HepG2 (cell line): ENCODE results near the gene NFKB2. TPM values are rescaled to one million over a fixed set of nuclear protein-coding genes. Genes with fewer than 3 reads are reported as not detected.

Experiments
- ARNTL ChIP-seq: sonication (generic); formaldehyde crosslinking; IDR thresholded peaks from 2 replicates; pipeline ENCODE4 v1.4.0; 2020; ENCODE audit warnings: mild to moderate bottlenecking, missing genetic modification reagents
- DPF2 ChIP-seq: sonication (generic); formaldehyde crosslinking; IDR thresholded peaks from 2 replicates; pipeline ENCODE4 v1.4.0; 2020; ENCODE audit warnings: mild to moderate bottlenecking, low read depth, missing genetic modification reagents, borderline replicate concordance
- HNRNPLL ChIP-seq: fragments of 200-400 bp; formaldehyde crosslinking; IDR thresholded peaks from 2 replicates; pipeline ENCODE4 v1.6.1; 2017; ENCODE audit warnings: mild to moderate bottlenecking, low read depth, low read length; ENCODE audit not compliant: poor library complexity, severe bottlenecking
- MBD4 ChIP-seq: IDR thresholded peaks from 2 replicates; pipeline ENCODE4 v1.6.1; 2012; ENCODE audit warnings: low read length, inconsistent platforms, borderline replicate concordance
- MTA1 ChIP-seq: sonication (generic); formaldehyde crosslinking; IDR thresholded peaks from 2 replicates; pipeline ENCODE4 v1.4.0; 2020; ENCODE audit warnings: missing genetic modification reagents, mild to moderate bottlenecking, borderline replicate concordance
- RAD51 ChIP-seq: fragments of 450-650 bp; IDR thresholded peaks from 2 replicates; pipeline ENCODE4 v1.6.1; 2016; ENCODE audit warnings: borderline replicate concordance
- REPIN1 ChIP-seq: sonication (generic); formaldehyde crosslinking; IDR thresholded peaks from 2 replicates; pipeline ENCODE4 v1.8.0; 2022; ENCODE audit warnings: missing genetic modification reagents, low read depth, mild to moderate bottlenecking, borderline replicate concordance
- RXRB ChIP-seq: IDR thresholded peaks from 2 replicates; pipeline ENCODE4 v1.6.1; 2016; ENCODE audit warnings: borderline replicate concordance, missing genetic modification reagents, missing compliant biosample characterization
- SAP130 ChIP-seq: IDR thresholded peaks from 2 replicates; pipeline ENCODE4 v1.6.1; 2016; ENCODE audit warnings: low read depth
- SP5 ChIP-seq: IDR thresholded peaks from 2 replicates; pipeline ENCODE4 v1.6.1; 2016; ENCODE audit warnings: low read depth, borderline replicate concordance
- TBP ChIP-seq: sonication (generic); formaldehyde crosslinking; IDR thresholded peaks from 2 replicates; pipeline ENCODE4 v1.5.0; 2020; ENCODE audit warnings: missing genetic modification reagents
- ZC3H4 ChIP-seq: sonication (generic); formaldehyde crosslinking; IDR thresholded peaks from 2 replicates; pipeline ENCODE4 v1.4.0; 2020; ENCODE audit warnings: missing genetic modification reagents, borderline replicate concordance
- ZFX ChIP-seq: sonication (generic); formaldehyde crosslinking; IDR thresholded peaks from 2 replicates; pipeline ENCODE4 v1.4.0; 2020; ENCODE audit warnings: mild to moderate bottlenecking, low read depth, missing genetic modification reagents, moderate library complexity
- ZMYM2 ChIP-seq: sonication (generic); formaldehyde crosslinking; IDR thresholded peaks from 2 replicates; pipeline ENCODE4 v1.8.0; 2022; ENCODE audit warnings: mild to moderate bottlenecking, missing genetic modification reagents
- ZNF367 ChIP-seq: sonication (generic); formaldehyde crosslinking; IDR thresholded peaks from 2 replicates; pipeline ENCODE4 v1.4.0; 2020; ENCODE audit warnings: missing genetic modification reagents, borderline replicate concordance
- ZNF558 ChIP-seq: sonication (generic); formaldehyde crosslinking; IDR thresholded peaks from 2 replicates; pipeline ENCODE4 v1.9.0; 2022; ENCODE audit warnings: mild to moderate bottlenecking, missing genetic modification reagents, borderline replicate concordance
- ZNF605 ChIP-seq: sonication (generic); formaldehyde crosslinking; IDR thresholded peaks from 2 replicates; pipeline ENCODE4 v1.8.0; 2022; ENCODE audit warnings: mild to moderate bottlenecking, missing genetic modification reagents
- ZSCAN9 ChIP-seq: IDR thresholded peaks from 2 replicates; pipeline ENCODE4 v1.6.1; 2016; ENCODE audit warnings: borderline replicate concordance
- polyA plus RNA-seq, 8 experiments: library from polyadenylated mRNA; depleted of rRNA in 3 of 8; stranded (reverse) in 7 of 8; unstranded in 1 of 8; fragments of >200 nt; fragmentation: Illumina TruSeq in 4 of 8; extraction: Trizol in 4 of 8; gene quantifications; 2 replicates each; pipeline versions ENCODE4 v1.2.1 to v1.2.3, GENCODE V29; 2011 to 2016; ENCODE audit warnings: low read depth in 4 of 8, missing spikeins in 1 of 8, mixed read lengths in 1 of 8; ENCODE audit not compliant: insufficient read depth in 1 of 8
- total RNA-seq, 5 experiments: library from RNA; depleted of rRNA; stranded (reverse); fragments of >200 nt; fragmentation: Illumina TruSeq; extraction: Trizol; gene quantifications; 2 replicates each; pipeline ENCODE4 v1.2.3, GENCODE V29; 2016; ENCODE audit warnings: low read depth in 1 of 5
- TF ChIP-seq, protein P1 (sequence below): sonication (generic); formaldehyde crosslinking; conservative IDR thresholded peaks from 2 replicates; pipeline ENCODE4 v1.5.0; 2020; ENCODE audit warnings: missing genetic modification reagents
- TF ChIP-seq, protein P2 (sequence below): sonication (generic); formaldehyde crosslinking; IDR thresholded peaks from 2 replicates; pipeline ENCODE4 v1.4.0; 2020; ENCODE audit warnings: missing genetic modification reagents, mild to moderate bottlenecking, borderline replicate concordance
- TF ChIP-seq, protein P3 (sequence below): sonication (generic); formaldehyde crosslinking; IDR thresholded peaks from 2 replicates; pipeline ENCODE4 v1.5.1; 2020; ENCODE audit warnings: mild to moderate bottlenecking, missing genetic modification reagents, borderline replicate concordance

Gene NFKB2
- total and polyA plus RNA-seq, 2 of the 13 experiments (the other 11 are each of a cell fraction or from before 2014, with no cell fraction given), result 7.7 to 12.5 TPM

DNA sequence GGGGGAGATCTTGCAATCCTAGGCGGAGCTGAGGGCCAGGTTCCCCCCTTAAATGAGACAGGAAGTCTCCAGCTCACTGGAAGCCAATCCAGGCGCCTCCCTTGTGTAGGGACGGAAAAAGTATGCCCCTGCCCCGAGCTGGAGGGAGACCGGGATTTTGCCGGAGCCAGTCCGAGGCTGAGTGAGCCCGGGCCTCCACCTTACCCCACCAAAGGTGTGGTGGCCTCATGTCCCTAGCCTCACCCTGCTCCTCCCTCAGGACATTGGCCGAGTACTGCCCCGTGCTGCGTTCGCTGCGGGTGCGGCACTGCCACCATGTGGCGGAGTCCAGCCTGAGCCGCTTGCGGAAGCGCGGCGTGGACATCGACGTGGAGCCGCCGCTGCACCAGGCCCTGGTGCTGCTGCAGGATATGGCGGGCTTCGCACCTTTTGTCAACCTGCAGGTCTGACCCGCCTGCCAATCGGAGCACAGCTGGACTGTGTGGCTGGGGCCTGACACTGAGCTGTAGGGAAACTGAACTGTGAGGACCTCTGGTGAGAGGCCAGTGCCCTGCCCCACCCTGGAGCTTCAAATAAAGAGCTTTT, 27.1 kb downstream of the NFKB2 start (continued):
- TF ChIP-seq MTA1 (CRISPR knock-in tag) (peak; percentile 90; the same call in 1 of the 2 replicates), ZFX (CRISPR knock-in tag) (peak; percentile 92), HNRNPLL (peak; percentile 88), ZSCAN9 (CRISPR knock-in tag) (peak; percentile 24; the same call in 1 of the 2 replicates), SAP130 (peak; percentile 93), RXRB (peak; percentile 74), RAD51 (no peak), REPIN1 (CRISPR knock-in tag) (peak; percentile 85), ZC3H4 (CRISPR knock-in tag) (0 out of 2 replicates have a peak, but pooled peaks have one; percentile 55), ARNTL (CRISPR knock-in tag) (peak; percentile 79), ZNF605 (CRISPR knock-in tag) (peak; percentile 56; the same call in 1 of the 2 replicates), SP5 (peak; percentile 67; the same call in 1 of the 2 replicates), TBP (no peak), DPF2 (no peak), ZMYM2 (CRISPR knock-in tag) (peak; percentile 84), MBD4 (no peak), ZNF367 (CRISPR knock-in tag) (no peak), ZNF558 (CRISPR knock-in tag) (no peak; the same call in 1 of the 2 replicates)
- TF ChIP-seq, protein P1, sequence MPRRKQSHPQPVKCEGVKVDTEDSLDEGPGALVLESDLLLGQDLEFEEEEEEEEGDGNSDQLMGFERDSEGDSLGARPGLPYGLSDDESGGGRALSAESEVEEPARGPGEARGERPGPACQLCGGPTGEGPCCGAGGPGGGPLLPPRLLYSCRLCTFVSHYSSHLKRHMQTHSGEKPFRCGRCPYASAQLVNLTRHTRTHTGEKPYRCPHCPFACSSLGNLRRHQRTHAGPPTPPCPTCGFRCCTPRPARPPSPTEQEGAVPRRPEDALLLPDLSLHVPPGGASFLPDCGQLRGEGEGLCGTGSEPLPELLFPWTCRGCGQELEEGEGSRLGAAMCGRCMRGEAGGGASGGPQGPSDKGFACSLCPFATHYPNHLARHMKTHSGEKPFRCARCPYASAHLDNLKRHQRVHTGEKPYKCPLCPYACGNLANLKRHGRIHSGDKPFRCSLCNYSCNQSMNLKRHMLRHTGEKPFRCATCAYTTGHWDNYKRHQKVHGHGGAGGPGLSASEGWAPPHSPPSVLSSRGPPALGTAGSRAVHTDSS (CRISPR knock-in tag), result no peak
- TF ChIP-seq, protein P2, sequence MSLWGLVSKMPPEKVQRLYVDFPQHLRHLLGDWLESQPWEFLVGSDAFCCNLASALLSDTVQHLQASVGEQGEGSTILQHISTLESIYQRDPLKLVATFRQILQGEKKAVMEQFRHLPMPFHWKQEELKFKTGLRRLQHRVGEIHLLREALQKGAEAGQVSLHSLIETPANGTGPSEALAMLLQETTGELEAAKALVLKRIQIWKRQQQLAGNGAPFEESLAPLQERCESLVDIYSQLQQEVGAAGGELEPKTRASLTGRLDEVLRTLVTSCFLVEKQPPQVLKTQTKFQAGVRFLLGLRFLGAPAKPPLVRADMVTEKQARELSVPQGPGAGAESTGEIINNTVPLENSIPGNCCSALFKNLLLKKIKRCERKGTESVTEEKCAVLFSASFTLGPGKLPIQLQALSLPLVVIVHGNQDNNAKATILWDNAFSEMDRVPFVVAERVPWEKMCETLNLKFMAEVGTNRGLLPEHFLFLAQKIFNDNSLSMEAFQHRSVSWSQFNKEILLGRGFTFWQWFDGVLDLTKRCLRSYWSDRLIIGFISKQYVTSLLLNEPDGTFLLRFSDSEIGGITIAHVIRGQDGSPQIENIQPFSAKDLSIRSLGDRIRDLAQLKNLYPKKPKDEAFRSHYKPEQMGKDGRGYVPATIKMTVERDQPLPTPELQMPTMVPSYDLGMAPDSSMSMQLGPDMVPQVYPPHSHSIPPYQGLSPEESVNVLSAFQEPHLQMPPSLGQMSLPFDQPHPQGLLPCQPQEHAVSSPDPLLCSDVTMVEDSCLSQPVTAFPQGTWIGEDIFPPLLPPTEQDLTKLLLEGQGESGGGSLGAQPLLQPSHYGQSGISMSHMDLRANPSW (CRISPR knock-in tag), result no peak
- TF ChIP-seq, protein P3, sequence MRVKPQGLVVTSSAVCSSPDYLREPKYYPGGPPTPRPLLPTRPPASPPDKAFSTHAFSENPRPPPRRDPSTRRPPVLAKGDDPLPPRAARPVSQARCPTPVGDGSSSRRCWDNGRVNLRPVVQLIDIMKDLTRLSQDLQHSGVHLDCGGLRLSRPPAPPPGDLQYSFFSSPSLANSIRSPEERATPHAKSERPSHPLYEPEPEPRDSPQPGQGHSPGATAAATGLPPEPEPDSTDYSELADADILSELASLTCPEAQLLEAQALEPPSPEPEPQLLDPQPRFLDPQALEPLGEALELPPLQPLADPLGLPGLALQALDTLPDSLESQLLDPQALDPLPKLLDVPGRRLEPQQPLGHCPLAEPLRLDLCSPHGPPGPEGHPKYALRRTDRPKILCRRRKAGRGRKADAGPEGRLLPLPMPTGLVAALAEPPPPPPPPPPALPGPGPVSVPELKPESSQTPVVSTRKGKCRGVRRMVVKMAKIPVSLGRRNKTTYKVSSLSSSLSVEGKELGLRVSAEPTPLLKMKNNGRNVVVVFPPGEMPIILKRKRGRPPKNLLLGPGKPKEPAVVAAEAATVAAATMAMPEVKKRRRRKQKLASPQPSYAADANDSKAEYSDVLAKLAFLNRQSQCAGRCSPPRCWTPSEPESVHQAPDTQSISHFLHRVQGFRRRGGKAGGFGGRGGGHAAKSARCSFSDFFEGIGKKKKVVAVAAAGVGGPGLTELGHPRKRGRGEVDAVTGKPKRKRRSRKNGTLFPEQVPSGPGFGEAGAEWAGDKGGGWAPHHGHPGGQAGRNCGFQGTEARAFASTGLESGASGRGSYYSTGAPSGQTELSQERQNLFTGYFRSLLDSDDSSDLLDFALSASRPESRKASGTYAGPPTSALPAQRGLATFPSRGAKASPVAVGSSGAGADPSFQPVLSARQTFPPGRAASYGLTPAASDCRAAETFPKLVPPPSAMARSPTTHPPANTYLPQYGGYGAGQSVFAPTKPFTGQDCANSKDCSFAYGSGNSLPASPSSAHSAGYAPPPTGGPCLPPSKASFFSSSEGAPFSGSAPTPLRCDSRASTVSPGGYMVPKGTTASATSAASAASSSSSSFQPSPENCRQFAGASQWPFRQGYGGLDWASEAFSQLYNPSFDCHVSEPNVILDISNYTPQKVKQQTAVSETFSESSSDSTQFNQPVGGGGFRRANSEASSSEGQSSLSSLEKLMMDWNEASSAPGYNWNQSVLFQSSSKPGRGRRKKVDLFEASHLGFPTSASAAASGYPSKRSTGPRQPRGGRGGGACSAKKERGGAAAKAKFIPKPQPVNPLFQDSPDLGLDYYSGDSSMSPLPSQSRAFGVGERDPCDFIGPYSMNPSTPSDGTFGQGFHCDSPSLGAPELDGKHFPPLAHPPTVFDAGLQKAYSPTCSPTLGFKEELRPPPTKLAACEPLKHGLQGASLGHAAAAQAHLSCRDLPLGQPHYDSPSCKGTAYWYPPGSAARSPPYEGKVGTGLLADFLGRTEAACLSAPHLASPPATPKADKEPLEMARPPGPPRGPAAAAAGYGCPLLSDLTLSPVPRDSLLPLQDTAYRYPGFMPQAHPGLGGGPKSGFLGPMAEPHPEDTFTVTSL, result no peak
